OCI-LY7 (cell line): Measurements from ENCODE around the gene CEPT1.

Experiments used
- EZH2phosphoT487 ChIP-seq: fragments of 200-600 bp; sonication (generic); IDR thresholded peaks from 2 replicates; pipeline ENCODE4 v1.6.1; 2018; ENCODE audit warnings: low read depth, borderline replicate concordance, mild to moderate bottlenecking, mixed run types, antibody characterized with exemption, low read length, moderate library complexity, mixed read lengths
- TF ChIP-seq, protein P1 (sequence below): fragments of 200-600 bp; sonication (generic); conservative IDR thresholded peaks from 2 replicates; pipeline ENCODE4 v1.5.1; 2014; ENCODE audit warnings: mild to moderate bottlenecking, antibody characterized with exemption, low read length, moderate library complexity, mixed read lengths

DNA sequence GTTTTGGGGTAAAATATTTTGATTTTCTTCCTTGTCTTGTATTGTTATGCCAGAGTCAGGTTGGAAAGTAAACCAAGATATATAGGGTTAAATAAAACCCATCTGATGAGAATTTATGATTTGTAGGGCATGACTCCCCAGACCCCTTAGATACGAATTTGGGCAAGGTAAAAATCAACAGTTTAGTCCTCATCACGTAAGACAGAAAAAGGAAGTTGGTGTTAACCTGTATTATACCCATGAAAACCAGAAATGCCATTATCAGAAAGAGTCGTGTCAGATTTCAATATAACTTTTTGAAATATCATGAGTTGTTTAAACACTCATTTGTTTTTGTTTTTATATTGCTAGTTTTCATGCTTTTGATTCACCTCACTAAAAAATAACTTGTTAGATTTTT lies 11.8 kb downstream of the CEPT1 start:
- TF ChIP-seq, protein P1, sequence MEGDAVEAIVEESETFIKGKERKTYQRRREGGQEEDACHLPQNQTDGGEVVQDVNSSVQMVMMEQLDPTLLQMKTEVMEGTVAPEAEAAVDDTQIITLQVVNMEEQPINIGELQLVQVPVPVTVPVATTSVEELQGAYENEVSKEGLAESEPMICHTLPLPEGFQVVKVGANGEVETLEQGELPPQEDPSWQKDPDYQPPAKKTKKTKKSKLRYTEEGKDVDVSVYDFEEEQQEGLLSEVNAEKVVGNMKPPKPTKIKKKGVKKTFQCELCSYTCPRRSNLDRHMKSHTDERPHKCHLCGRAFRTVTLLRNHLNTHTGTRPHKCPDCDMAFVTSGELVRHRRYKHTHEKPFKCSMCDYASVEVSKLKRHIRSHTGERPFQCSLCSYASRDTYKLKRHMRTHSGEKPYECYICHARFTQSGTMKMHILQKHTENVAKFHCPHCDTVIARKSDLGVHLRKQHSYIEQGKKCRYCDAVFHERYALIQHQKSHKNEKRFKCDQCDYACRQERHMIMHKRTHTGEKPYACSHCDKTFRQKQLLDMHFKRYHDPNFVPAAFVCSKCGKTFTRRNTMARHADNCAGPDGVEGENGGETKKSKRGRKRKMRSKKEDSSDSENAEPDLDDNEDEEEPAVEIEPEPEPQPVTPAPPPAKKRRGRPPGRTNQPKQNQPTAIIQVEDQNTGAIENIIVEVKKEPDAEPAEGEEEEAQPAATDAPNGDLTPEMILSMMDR, result no peak
- TF ChIP-seq EZH2phosphoT487, result no peak
